SK-N-SH treated with all-trans-retinoic acid at 6 μM for 48 hours (cell line): ENCODE data around the gene DVL3.

Experiments
- ATAC-seq: fragments of 200-7000 bp; cut with Tn5 transposase; 3 replicates; pipeline ENCODE4 v1.9.1; 2020; ENCODE audit warnings: mild to moderate bottlenecking, moderate library complexity
- ARNTL ChIP-seq: fragments of 450-650 bp; formaldehyde crosslinking; IDR thresholded peaks from 2 replicates; pipeline ENCODE4 v1.5.0; 2020; ENCODE audit warnings: low read depth, mild to moderate bottlenecking, moderate library complexity, borderline replicate concordance
- BACH2 ChIP-seq: fragments of 250-450 bp; sonication (Bioruptor Pico); IDR thresholded peaks from 2 replicates; pipeline ENCODE4 v1.9.0; 2021; ENCODE audit warnings: mild to moderate bottlenecking, borderline replicate concordance
- CSDC2 ChIP-seq: fragments of 250-450 bp; sonication (Bioruptor Pico); IDR thresholded peaks from 2 replicates; pipeline ENCODE4 v1.5.0; 2020; ENCODE audit warnings: mild to moderate bottlenecking, moderate library complexity
- ESRRG ChIP-seq: fragments of 250-450 bp; sonication (Bioruptor Pico); IDR thresholded peaks from 2 replicates; pipeline ENCODE4 v1.6.1; 2021; ENCODE audit warnings: mild to moderate bottlenecking
- GLIS3 ChIP-seq: fragments of 250-450 bp; sonication (Bioruptor Pico); IDR thresholded peaks from 2 replicates; pipeline ENCODE4 v1.5.0; 2020; ENCODE audit warnings: mild to moderate bottlenecking, moderate library complexity
- RARB ChIP-seq: fragments of 250-450 bp; sonication (Bioruptor Pico); IDR thresholded peaks from 2 replicates; pipeline ENCODE4 v1.8.0; 2021; ENCODE audit warnings: mild to moderate bottlenecking, moderate library complexity
- SNAI2 ChIP-seq: fragments of 250-450 bp; sonication (Bioruptor Pico); IDR thresholded peaks from 2 replicates; pipeline ENCODE4 v1.5.0; 2020; ENCODE audit warnings: mild to moderate bottlenecking, moderate library complexity
- TCF4 ChIP-seq: fragments of 250-450 bp; sonication (Bioruptor Pico); IDR thresholded peaks from 2 replicates; pipeline ENCODE4 v1.8.0; 2021; ENCODE audit warnings: mild to moderate bottlenecking, moderate library complexity, borderline replicate concordance
- ZNF565 ChIP-seq: fragments of 450-650 bp; formaldehyde crosslinking; conservative IDR thresholded peaks from 2 replicates; pipeline ENCODE4 v1.5.0; 2020; ENCODE audit warnings: low read depth, mild to moderate bottlenecking, moderate library complexity
- ZNF8 ChIP-seq: fragments of 450-650 bp; formaldehyde crosslinking; IDR thresholded peaks from 2 replicates; pipeline ENCODE4 v1.5.0; 2020; ENCODE audit warnings: mild to moderate bottlenecking, moderate library complexity
- TF ChIP-seq, protein P1 (sequence below): fragments of 250-450 bp; sonication (Bioruptor Pico); IDR thresholded peaks from 2 replicates; pipeline ENCODE4 v1.8.0; 2020; ENCODE audit warnings: mild to moderate bottlenecking, moderate library complexity, borderline replicate concordance
- TF ChIP-seq, protein P2 (sequence below): fragments of 250-450 bp; sonication (Bioruptor Pico); IDR thresholded peaks from 2 replicates; pipeline ENCODE4 v1.5.1; 2020; ENCODE audit warnings: low read depth, mild to moderate bottlenecking, moderate library complexity
- TF ChIP-seq, protein P3 (sequence below): fragments of 250-450 bp; sonication (Bioruptor Pico); IDR thresholded peaks from 2 replicates; pipeline ENCODE4 v1.8.0; 2021; ENCODE audit warnings: low read depth, mild to moderate bottlenecking, moderate library complexity, borderline replicate concordance
- TF ChIP-seq, protein P4 (sequence below): fragments of 250-450 bp; sonication (Bioruptor Pico); IDR thresholded peaks from 2 replicates; pipeline ENCODE4 v1.5.1; 2021; ENCODE audit warnings: mild to moderate bottlenecking, moderate library complexity

The DVL3 gene

DNA sequence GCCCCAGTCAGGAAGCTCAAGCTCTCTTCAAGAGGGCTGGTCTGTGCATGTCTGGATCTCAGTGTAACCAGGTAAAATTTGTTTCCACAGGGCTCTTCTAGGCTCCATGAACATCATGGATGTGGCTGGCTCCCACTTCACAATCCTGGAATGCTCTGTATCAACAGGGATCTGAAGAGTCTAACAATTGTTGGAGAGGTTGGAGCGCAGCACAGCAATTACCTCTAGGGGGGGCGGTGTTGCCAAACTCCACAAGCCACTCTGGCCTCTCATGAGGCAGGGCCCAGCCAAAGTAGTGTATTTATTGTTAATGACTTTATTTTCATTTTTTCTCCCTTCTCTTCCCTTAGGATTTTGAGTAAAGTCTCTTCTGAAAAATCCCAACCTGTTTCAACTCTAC lies 26.2 kb upstream of the DVL3 start (continued):
- TF ChIP-seq, protein P1, sequence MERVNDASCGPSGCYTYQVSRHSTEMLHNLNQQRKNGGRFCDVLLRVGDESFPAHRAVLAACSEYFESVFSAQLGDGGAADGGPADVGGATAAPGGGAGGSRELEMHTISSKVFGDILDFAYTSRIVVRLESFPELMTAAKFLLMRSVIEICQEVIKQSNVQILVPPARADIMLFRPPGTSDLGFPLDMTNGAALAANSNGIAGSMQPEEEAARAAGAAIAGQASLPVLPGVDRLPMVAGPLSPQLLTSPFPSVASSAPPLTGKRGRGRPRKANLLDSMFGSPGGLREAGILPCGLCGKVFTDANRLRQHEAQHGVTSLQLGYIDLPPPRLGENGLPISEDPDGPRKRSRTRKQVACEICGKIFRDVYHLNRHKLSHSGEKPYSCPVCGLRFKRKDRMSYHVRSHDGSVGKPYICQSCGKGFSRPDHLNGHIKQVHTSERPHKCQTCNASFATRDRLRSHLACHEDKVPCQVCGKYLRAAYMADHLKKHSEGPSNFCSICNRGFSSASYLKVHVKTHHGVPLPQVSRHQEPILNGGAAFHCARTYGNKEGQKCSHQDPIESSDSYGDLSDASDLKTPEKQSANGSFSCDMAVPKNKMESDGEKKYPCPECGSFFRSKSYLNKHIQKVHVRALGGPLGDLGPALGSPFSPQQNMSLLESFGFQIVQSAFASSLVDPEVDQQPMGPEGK (CRISPR knock-in tag): no peak

DNA sequence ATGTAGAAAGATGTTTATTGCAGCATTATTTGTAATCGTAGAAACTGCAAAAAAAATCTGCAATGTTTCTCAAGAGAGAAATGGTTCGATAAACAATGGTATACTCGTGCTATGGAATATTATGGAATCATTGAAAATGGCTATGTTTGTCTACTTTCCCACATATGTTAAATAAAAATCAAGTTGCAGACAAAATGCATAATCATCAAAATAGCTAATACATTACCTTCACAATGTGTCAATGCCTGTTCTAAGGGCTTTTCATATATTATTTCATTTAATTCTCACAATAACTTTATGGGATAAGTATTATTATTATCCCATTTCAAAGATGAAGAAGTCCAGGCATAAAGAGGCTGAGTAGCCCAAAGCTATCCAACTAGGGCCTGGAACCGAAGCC lies 22.2 kb upstream of the DVL3 start:
- TF ChIP-seq ESRRG (CRISPR knock-in tag) (no peak), GLIS3 (CRISPR knock-in tag) (no peak), BACH2 (CRISPR knock-in tag) (no peak), ZNF8 (CRISPR knock-in tag) (no peak), SNAI2 (CRISPR knock-in tag) (no peak), ZNF565 (CRISPR knock-in tag) (no peak), ARNTL (CRISPR knock-in tag) (no peak), CSDC2 (no peak)
- TF ChIP-seq, protein P2, sequence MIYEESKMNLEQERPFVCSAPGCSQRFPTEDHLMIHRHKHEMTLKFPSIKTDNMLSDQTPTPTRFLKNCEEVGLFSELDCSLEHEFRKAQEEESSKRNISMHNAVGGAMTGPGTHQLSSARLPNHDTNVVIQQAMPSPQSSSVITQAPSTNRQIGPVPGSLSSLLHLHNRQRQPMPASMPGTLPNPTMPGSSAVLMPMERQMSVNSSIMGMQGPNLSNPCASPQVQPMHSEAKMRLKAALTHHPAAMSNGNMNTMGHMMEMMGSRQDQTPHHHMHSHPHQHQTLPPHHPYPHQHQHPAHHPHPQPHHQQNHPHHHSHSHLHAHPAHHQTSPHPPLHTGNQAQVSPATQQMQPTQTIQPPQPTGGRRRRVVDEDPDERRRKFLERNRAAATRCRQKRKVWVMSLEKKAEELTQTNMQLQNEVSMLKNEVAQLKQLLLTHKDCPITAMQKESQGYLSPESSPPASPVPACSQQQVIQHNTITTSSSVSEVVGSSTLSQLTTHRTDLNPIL (CRISPR knock-in tag): no peak
- TF ChIP-seq, protein P1 (CRISPR knock-in tag): no peak
- TF ChIP-seq, protein P3, sequence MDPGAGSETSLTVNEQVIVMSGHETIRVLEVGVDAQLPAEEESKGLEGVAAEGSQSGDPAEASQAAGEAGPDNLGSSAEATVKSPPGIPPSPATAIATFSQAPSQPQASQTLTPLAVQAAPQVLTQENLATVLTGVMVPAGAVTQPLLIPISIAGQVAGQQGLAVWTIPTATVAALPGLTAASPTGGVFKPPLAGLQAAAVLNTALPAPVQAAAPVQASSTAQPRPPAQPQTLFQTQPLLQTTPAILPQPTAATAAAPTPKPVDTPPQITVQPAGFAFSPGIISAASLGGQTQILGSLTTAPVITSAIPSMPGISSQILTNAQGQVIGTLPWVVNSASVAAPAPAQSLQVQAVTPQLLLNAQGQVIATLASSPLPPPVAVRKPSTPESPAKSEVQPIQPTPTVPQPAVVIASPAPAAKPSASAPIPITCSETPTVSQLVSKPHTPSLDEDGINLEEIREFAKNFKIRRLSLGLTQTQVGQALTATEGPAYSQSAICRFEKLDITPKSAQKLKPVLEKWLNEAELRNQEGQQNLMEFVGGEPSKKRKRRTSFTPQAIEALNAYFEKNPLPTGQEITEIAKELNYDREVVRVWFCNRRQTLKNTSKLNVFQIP (CRISPR knock-in tag): no peak
- TF ChIP-seq, protein P4, sequence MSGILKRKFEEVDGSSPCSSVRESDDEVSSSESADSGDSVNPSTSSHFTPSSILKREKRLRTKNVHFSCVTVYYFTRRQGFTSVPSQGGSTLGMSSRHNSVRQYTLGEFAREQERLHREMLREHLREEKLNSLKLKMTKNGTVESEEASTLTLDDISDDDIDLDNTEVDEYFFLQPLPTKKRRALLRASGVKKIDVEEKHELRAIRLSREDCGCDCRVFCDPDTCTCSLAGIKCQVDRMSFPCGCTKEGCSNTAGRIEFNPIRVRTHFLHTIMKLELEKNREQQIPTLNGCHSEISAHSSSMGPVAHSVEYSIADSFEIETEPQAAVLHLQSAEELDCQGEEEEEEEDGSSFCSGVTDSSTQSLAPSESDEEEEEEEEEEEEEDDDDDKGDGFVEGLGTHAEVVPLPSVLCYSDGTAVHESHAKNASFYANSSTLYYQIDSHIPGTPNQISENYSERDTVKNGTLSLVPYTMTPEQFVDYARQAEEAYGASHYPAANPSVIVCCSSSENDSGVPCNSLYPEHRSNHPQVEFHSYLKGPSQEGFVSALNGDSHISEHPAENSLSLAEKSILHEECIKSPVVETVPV: no peak
- no peak for ATAC-seq

DNA sequence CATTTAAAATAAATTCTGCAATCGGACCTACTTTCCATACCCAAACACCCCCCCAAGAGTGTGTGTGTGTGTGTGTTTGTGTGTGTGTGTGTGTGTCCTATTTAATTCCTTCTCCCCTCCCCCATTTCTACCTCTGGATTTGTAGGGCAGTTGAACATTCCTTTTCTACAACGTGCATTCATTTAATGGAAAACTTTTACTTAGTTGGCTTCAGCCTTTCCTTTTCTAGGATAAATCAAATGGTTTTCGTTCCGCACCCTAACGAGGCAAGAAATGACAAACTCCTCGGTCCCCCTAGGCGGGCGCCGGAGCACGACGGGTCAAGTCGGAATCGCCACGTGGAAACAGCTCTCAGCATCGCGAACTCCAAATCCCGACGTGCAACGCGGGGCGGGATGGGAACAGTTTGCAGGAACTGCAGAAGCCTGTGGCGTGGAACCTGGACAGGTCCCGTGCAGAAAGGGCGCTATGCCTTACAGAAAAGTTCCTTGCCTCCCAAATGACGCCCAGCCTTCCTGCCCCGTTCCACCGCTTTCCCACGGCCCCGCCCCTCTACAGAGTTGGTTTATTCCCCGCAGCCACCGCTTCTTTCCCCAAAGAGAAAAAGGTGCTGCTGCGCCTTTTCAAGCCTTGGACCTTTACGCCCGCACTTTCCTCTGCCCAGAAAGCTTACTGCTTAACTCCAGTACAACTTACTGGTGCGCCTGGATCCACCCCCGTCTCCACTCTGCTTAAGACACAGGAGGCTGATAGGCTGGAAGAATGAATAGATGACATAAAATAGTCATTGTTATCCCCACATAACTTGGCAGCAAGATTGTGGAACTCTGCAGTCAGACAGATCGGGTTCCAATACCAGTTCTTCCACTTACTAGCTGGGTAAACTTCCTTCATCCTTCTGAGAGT lies 21.1 kb upstream of the DVL3 start:
- ATAC-seq: peak; percentile 84
- TF ChIP-seq RARB (CRISPR knock-in tag) (no peak), CSDC2 (no peak), TCF4 (CRISPR knock-in tag) (no peak), BACH2 (CRISPR knock-in tag) (no peak)
- TF ChIP-seq, protein P2 (CRISPR knock-in tag): no peak
- TF ChIP-seq, protein P3 (CRISPR knock-in tag): no peak
